ENCODE measurements around the gene TRERF1. TPM values are rescaled to one million over a fixed set of nuclear protein-coding genes. Genes with fewer than 3 reads are reported as not detected.

TRERF1 gene
- total and polyA plus RNA-seq, 3 donors from 2014 or later, result 13.7 to 49.1 (median 40.4) TPM

DNA sequence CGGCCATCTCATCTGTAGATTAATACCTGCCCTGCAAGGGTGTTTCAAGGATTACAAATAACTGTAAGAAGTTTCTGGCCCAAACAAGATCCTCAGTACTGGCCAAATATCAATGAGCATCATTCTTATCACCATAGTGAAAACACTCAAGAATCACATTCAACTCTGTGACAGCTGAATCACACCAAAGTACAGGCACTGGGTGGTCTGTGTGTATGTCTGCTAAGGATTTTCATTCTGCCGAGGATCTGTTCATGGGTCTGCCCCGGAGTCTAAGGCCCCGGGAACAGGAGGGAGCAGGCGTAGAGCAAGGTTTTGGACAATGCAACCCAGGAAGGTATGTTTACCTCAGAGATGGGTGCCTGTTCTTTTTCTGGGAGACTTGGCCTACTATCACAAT lies 110.5 kb downstream of the TRERF1 start:
- no peaks in the 10 kb centered on the region for H3K9me3 ChIP-seq
- no peak overlapping the region for H3K27ac ChIP-seq
- intact Hi-C loops (cut with DNase I; ENCODE audit: low total_unique reads), result no loop called here
- no peaks in the 10 kb centered on the region for H3K36me3 ChIP-seq (ENCODE audit: low read depth, missing control alignments)
- peaks cover 4% of the 10 kb centered on the region for H3K4me1 ChIP-seq
- 96 to 98% methylated on average over 5 of the region's 5 CpGs for WGBS, 2 donors
- no peak overlapping the region for H3K4me3 ChIP-seq
- H3K27me3 ChIP-seq, result no peaks in the 10 kb centered on the region
- TF ChIP-seq, protein P1, sequence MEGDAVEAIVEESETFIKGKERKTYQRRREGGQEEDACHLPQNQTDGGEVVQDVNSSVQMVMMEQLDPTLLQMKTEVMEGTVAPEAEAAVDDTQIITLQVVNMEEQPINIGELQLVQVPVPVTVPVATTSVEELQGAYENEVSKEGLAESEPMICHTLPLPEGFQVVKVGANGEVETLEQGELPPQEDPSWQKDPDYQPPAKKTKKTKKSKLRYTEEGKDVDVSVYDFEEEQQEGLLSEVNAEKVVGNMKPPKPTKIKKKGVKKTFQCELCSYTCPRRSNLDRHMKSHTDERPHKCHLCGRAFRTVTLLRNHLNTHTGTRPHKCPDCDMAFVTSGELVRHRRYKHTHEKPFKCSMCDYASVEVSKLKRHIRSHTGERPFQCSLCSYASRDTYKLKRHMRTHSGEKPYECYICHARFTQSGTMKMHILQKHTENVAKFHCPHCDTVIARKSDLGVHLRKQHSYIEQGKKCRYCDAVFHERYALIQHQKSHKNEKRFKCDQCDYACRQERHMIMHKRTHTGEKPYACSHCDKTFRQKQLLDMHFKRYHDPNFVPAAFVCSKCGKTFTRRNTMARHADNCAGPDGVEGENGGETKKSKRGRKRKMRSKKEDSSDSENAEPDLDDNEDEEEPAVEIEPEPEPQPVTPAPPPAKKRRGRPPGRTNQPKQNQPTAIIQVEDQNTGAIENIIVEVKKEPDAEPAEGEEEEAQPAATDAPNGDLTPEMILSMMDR (IDR thresholded peaks at IDR 0.05), result no peak
- no peak for TF ChIP-seq POLR2A (IDR thresholded peaks at IDR 0.05)
- DNase-seq, result no peak

DNA sequence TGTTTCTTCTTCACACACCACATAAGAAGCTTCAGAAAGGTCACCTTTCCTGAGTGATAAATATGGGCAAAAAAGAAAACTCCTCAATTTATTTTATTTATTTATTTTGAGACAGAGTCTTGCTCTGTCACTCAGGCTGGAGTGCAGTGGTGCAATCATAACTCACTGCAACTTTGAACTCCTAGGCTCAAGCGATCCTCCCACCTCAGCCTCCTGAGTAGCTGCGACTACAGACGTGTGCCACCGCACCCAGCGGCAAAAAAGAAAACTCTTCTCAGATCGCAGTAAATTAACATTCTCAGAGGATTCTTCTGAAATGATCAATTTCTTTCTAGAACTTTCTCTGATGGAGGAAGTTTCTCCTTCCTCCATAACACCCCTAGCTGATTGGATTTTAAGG lies 111.2 kb downstream of the TRERF1 start:
- WGBS, 2 donors, result 94 to 97% methylated on average over 6 of the region's 6 CpGs
- H3K4me1 ChIP-seq, result peaks cover 4% of the 10 kb centered on the region
- H3K9me3 ChIP-seq, result no peaks in the 10 kb centered on the region
- TF ChIP-seq, protein P1 (IDR thresholded peaks at IDR 0.05), result no peak
- no peak for TF ChIP-seq POLR2A (IDR thresholded peaks at IDR 0.05)
- H3K36me3 ChIP-seq (ENCODE audit: low read depth, missing control alignments), result no peaks in the 10 kb centered on the region
- H3K4me3 ChIP-seq, result no peak overlapping the region
- intact Hi-C loops (cut with DNase I; ENCODE audit: low total_unique reads), result no loop called here
- DNase-seq, result no peak
- no peaks in the 10 kb centered on the region for H3K27me3 ChIP-seq
- H3K27ac ChIP-seq, result no peak overlapping the region

DNA sequence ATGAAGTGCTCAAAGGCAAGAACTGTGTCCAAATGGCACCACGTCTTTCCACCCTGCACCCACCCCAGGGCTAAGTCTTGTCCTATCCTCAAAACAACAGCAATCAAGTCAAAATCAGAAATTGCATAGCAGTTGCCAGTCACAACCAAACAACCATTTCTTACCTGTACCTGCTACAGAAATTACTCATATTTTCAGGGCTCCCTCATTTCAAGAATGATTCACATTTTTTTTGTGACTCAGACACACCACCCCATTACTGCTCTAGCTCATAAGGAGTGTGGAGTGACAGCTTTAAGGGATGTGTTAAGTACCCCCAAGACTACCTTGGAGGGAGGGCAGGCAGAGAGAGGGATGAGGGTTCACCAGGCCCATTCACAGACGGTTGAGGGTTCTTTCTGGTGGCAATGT lies 111.7 kb downstream of the TRERF1 start:
- DNase-seq, result no peak
- no peak for TF ChIP-seq POLR2A (IDR thresholded peaks at IDR 0.05)
- H3K4me3 ChIP-seq, result no peak overlapping the region
- H3K4me1 ChIP-seq, result peaks cover 4% of the 10 kb centered on the region
- no peak overlapping the region for H3K27ac ChIP-seq
- H3K36me3 ChIP-seq (ENCODE audit: low read depth, missing control alignments), result no peaks in the 10 kb centered on the region
- H3K27me3 ChIP-seq, result no peaks in the 10 kb centered on the region
- no peaks in the 10 kb centered on the region for H3K9me3 ChIP-seq
- WGBS, 2 donors, result 95 to 100% methylated on average over 2 of the region's 2 CpGs
- intact Hi-C loops (cut with DNase I; ENCODE audit: low total_unique reads), result no loop called here

DNA sequence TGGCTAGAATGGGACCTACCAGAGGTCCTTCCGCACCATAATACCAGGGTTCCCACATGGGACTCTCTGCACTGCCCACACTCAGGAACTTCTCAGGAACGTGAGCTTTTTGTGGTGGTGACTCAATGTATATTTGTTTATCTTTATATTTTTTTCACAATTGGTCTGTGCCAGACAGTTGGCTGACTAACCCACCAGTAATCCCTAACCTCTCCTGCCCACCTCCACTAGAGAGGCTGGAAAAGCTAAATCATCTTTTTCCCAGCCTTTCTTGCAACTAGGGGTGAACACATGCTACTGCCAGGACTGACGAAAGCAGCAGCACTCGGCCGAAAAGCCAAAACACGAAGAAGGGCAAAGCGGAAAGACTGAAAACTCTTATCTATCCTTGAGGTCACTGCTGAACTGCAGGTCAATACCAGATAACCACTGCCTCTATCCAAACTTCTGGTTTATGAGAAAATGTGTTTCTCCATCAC lies 112.9 kb downstream of the TRERF1 start:
- WGBS, 2 donors, result 71 to 72% methylated on average over 7 of the region's 7 CpGs
- Histone ChIP-seq H3K27ac (no peak overlapping the region), H3K36me3 (ENCODE audit: low read depth, missing control alignments) (no peaks in the 10 kb centered on the region), H3K4me1 (peaks cover 4% of the 10 kb centered on the region), H3K4me3 (no peak overlapping the region), H3K9me3 (no peaks in the 10 kb centered on the region), H3K27me3 (no peaks in the 10 kb centered on the region)
- TF ChIP-seq, protein P1 (IDR thresholded peaks at IDR 0.05), result no peak
- TF ChIP-seq POLR2A (IDR thresholded peaks at IDR 0.05), result no peak
- DNase-seq, result no peak
- intact Hi-C loops (cut with DNase I; ENCODE audit: low total_unique reads), result no loop called here

DNA sequence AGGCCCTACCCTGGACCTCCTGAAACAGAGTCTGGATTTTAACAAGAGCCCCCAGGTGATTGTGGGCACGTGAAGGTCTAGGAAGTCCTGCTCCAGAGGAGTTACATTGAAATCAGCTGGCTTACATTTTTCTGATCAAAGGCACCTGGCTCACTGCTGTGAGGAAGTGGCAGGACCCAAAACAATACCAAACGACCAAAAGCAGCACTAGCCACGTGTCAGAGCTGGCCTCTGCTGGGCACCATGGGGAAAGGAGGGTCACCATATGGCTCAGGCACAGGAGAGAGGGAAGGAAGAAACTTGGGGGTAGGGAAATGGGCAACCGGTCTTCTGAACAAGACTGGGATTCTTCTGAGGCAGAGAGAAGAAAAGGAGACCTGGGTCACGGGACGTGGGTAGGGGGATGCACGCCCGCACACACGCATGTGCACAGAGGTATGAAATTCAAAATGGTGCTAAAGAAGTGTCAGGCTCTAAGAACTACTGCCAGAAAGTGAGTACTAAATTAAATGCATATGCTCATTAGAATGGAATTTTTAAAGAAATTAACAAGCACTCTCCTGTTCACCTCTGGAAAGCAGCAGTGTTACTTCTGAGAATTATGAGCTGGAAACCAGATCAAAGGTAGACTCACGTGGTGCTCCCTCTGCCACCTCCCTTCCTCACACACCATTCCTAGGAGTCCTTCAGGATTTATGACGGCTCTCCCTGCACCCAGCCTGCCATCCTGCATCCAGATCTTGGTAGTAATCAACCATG lies 113.6 kb downstream of the TRERF1 start:
- Histone ChIP-seq H3K27ac (no peak overlapping the region), H3K4me1 (peaks cover 4% of the 10 kb centered on the region), H3K36me3 (ENCODE audit: low read depth, missing control alignments) (no peaks in the 10 kb centered on the region), H3K4me3 (no peak overlapping the region), H3K27me3 (no peaks in the 10 kb centered on the region), H3K9me3 (no peaks in the 10 kb centered on the region)
- WGBS, 2 donors, result 83 to 89% methylated on average over 11 of the region's 11 CpGs
- TF ChIP-seq, protein P1 (IDR thresholded peaks at IDR 0.05), result no peak
- no peak for TF ChIP-seq POLR2A (IDR thresholded peaks at IDR 0.05)
- DNase-seq, result no peak
- intact Hi-C loops (cut with DNase I; ENCODE audit: low total_unique reads), result no loop called here

Measured in testis (tissue), 3 donors.